Adrenal gland (tissue), 12 donors: ENCODE results near the gene C1orf94. TPM values are rescaled to one million over a fixed set of nuclear protein-coding genes. Genes with fewer than 3 reads are reported as not detected.

Source experiments
- DNase-seq, 7 donors: peaks; one replicate each; pipeline ENCODE4 v3.0.0-alpha.2; 2019 to 2020
- H3K27ac ChIP-seq, 5 donors: fragments of 200-600 bp; sonication (generic) in 4 of 5; 1 replicate in 3 of 5; 2 replicates in 2 of 5; pipeline versions ENCODE4 v1.5.1 to v1.8.0; 2016 to 2020; ENCODE audit warnings: mild to moderate bottlenecking in 1 of 5
- H3K27me3 ChIP-seq: fragments of 200-600 bp; 2 replicates; pipeline ENCODE4 v1.8.0; 2021
- H3K36me3 ChIP-seq, 2 donors: fragments of 200-600 bp; replicated peaks in 1 of 2; 1 replicate in 1 of 2; 2 replicates in 1 of 2; pipeline versions ENCODE4 v1.5.1 to v1.8.0; 2018 to 2022
- H3K4me1 ChIP-seq, 2 donors: fragments of 200-600 bp; replicated peaks in 1 of 2; 1 replicate in 1 of 2; 2 replicates in 1 of 2; pipeline versions ENCODE4 v1.5.1 to v1.8.0; 2018 to 2021
- H3K4me3 ChIP-seq, 4 donors: fragments of 200-600 bp; sonication (generic) in 3 of 4; one replicate each; pipeline ENCODE4 v1.5.1; 2016 to 2018
- H3K9me3 ChIP-seq, 3 donors: fragments of 200-600 bp; sonication (generic) in 1 of 3; replicated peaks in 1 of 3; 1 replicate in 2 of 3; 2 replicates in 1 of 3; pipeline versions ENCODE4 v1.5.1 to v1.8.0; 2016 to 2021
- POLR2A ChIP-seq, 2 donors: fragments of 450-650 bp; IDR thresholded peaks; one replicate each; pipeline ENCODE4 v1.6.1; 2017; ENCODE audit warnings: antibody characterized with exemption in 2 of 2, mild to moderate bottlenecking in 2 of 2, moderate library complexity in 1 of 2
- WGBS, 4 donors: extraction: QIAGEN DNeasy Blood & Tissue Kit in 2 of 4; methylation state at CpG; one replicate each; pipeline versions ENCODE4 v1.1.5 to v1.1.7; 2013 to 2017; 5-methylcytosine and 5-hydroxymethylcytosine counted together
- intact Hi-C, 2 donors: fragments of 100-400 bp; cut with DNase I; formaldehyde crosslinking; loops; one replicate each; pipeline versions ENCODE4 v1.14.1 to v1.15.0; 2022 to 2023
- polyA plus RNA-seq, 3 donors: library from polyadenylated mRNA; stranded (reverse); fragments of 200-250 nt in 2 of 3; fragments of 350-450 nt in 1 of 3; fragmentation: Illumina TruSeq in 1 of 3; extraction: RNeasy Lipid Tissue Mini Kit (QIAGEN cat#74804) in 1 of 3; gene quantifications; one replicate each; pipeline ENCODE4 v1.2.3, GENCODE V29; 2013 to 2014
- total RNA-seq, 9 donors: library from RNA; depleted of rRNA in 4 of 9; stranded (reverse); fragments of >200 nt in 4 of 9; fragments of 120-200 nt in 1 of 9; fragmentation: NEBNext Ultra II Directional in 1 of 9; extraction: Animal tissue kit (Norgen Biotek cat#: 25700) in 1 of 9; gene quantifications; one replicate each; pipeline versions ENCODE4 v1.1.0 to v1.2.4, GENCODE V29; 2013 to 2023
- TF ChIP-seq, protein P1 (sequence below), 6 experiments: fragments of 450-650 bp in 4 of 6; fragments of 200-600 bp in 2 of 6; sonication (generic) in 1 of 6; IDR thresholded peaks; 1 replicate in 5 of 6; 2 replicates in 1 of 6; pipeline versions ENCODE4 v1.5.1 to v1.8.0; 2016 to 2021; ENCODE audit warnings: antibody characterized with exemption in 6 of 6, mild to moderate bottlenecking in 2 of 6, moderate library complexity in 1 of 6
- donor health status: healthy with polysubstance abuse.
- donor health status: Bipolar disorder and iron deficiency.
- donor health status: DM: yes; HTN: yes; CAD: no.
- donor health status: DM: no; HTN: no; CAD: no.
- donor health status: DM: no; HTN: no; CAD: no.
- donor health status: DM: yes; HTN: yes; CAD: no.

C1orf94 gene
- total and polyA plus RNA-seq, 12 donors, result 0.07 to 0.14 TPM; not detected in 10

DNA sequence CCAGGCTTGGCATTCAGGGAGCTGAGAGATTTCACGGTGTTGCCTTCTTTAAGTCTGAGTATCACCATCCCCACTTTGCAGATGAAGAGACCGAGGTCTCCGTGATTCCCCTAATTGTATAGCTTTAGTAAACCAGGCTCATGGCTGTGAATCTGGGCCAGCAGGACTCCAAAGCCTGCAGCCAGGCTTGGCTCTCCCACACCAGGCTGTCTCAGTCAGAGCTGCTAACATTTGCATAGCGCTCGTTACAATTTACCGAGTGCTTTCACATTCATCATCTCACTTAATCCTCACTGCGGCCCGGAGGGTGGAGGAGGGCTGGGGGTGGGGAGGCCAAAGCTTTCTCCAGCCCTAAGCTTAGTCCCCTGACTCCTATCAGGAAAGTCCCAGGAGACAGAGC is 11.7 kb downstream of the C1orf94 start:
- WGBS, 4 donors, result 20 to 39% (median 31%) methylated on average over 6 to 8 of the region's 8 CpGs
- DNase-seq, result no peak
- Histone ChIP-seq H3K9me3 (peaks cover 0 to 9% (median 0%) of the 10 kb centered on the region in 3 donors), H3K36me3 (no peaks in the 10 kb centered on the region), H3K27me3 (no peaks in the 10 kb centered on the region), H3K27ac (no peak overlapping the region), H3K4me1 (no peaks in the 10 kb centered on the region), H3K4me3 (no peak overlapping the region)
- intact Hi-C loops, result no loop called here
- TF ChIP-seq, protein P1, sequence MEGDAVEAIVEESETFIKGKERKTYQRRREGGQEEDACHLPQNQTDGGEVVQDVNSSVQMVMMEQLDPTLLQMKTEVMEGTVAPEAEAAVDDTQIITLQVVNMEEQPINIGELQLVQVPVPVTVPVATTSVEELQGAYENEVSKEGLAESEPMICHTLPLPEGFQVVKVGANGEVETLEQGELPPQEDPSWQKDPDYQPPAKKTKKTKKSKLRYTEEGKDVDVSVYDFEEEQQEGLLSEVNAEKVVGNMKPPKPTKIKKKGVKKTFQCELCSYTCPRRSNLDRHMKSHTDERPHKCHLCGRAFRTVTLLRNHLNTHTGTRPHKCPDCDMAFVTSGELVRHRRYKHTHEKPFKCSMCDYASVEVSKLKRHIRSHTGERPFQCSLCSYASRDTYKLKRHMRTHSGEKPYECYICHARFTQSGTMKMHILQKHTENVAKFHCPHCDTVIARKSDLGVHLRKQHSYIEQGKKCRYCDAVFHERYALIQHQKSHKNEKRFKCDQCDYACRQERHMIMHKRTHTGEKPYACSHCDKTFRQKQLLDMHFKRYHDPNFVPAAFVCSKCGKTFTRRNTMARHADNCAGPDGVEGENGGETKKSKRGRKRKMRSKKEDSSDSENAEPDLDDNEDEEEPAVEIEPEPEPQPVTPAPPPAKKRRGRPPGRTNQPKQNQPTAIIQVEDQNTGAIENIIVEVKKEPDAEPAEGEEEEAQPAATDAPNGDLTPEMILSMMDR (IDR thresholded peaks at IDR 0.05), result no peak
- TF ChIP-seq POLR2A (IDR thresholded peaks at IDR 0.05), result no peak

- no peaks in the 10 kb centered on the region for H3K27me3 ChIP-seq
- no peak for DNase-seq
- intact Hi-C loops, result no loop called here
- 66 to 81% (median 81%) methylated on average over 4 of the region's 4 CpGs for WGBS, 4 donors
- no peaks in the 10 kb centered on the region for H3K4me1 ChIP-seq
- no peak overlapping the region for H3K4me3 ChIP-seq
- peaks cover 0 to 9% (median 0%) of the 10 kb centered on the region in 3 donors for H3K9me3 ChIP-seq
- TF ChIP-seq, protein P1 (IDR thresholded peaks at IDR 0.05), result no peak
- no peak for TF ChIP-seq POLR2A (IDR thresholded peaks at IDR 0.05)
- no peaks in the 10 kb centered on the region for H3K36me3 ChIP-seq
- no peak overlapping the region for H3K27ac ChIP-seq
Measured at GRCh38 chr1:34188985-34189384, 12.3 kb downstream of the C1orf94 start.

DNA sequence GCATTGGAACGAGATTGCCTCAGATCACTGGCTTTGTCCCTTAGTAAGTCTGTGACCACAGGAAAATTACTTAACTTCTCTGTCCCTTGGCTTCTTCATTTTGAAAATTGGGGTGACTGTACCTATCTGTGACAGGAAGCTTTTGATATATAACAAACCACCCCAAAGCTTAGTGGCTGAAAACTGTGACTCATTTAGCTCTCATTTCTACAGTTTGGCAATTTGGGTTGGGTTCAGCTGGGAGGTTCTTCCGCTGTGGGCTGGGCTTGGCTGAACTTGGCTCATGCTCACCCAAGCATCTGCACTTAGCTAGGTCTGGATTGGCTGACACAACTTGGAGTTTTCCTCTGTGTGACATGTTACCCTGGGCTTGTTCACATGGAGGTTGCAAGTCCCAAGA is 14.0 kb downstream of the C1orf94 start:
- Histone ChIP-seq H3K36me3 (no peaks in the 10 kb centered on the region), H3K9me3 (peaks cover 0 to 9% (median 0%) of the 10 kb centered on the region in 3 donors), H3K4me3 (no peak overlapping the region), H3K27ac (no peak overlapping the region), H3K4me1 (no peaks in the 10 kb centered on the region), H3K27me3 (no peaks in the 10 kb centered on the region)
- TF ChIP-seq POLR2A (IDR thresholded peaks at IDR 0.05), result no peak
- TF ChIP-seq, protein P1 (IDR thresholded peaks at IDR 0.05), result no peak
- intact Hi-C loops, result no loop called here
- DNase-seq, result no peak
- 63 to 94% (median 77%) methylated on average over 2 of the region's 2 CpGs for WGBS, 4 donors

- no peak overlapping the region for H3K27ac ChIP-seq
- no peaks in the 10 kb centered on the region for H3K36me3 ChIP-seq
- peaks cover 0 to 9% (median 0%) of the 10 kb centered on the region in 3 donors for H3K9me3 ChIP-seq
- H3K27me3 ChIP-seq, result no peaks in the 10 kb centered on the region
- H3K4me3 ChIP-seq, result no peak overlapping the region
- no peaks in the 10 kb centered on the region for H3K4me1 ChIP-seq
- 42 to 68% (median 62%) methylated on average over 3 of the region's 3 CpGs for WGBS, 4 donors
- TF ChIP-seq, protein P1 (IDR thresholded peaks at IDR 0.05), result no peak
- TF ChIP-seq POLR2A (IDR thresholded peaks at IDR 0.05), result no peak
- DNase-seq, result no peak
- intact Hi-C loops, result no loop called here
Measured at GRCh38 chr1:34192621-34193020, 15.9 kb downstream of the C1orf94 start.
